NK-92 (cell line): ENCODE measurements around the gene KRTAP4-5.
"Not testable (repeated sequence)": the region's sequence is repeated elsewhere in the genome, so short reads cannot be mapped to it uniquely, and the experiment has no call there.

Experiments used
- DNase-seq: peaks from one replicate; lab custom pipeline; 2025; ENCODE audit not compliant: unreplicated experiment; lab: John Stamatoyannopoulos, UW

The KRTAP4-5 gene

GRCh38 chr17:41147531-41148204 is 2.0 kb downstream of the KRTAP4-5 start:
- no peak for DNase-seq

GRCh38 chr17:41145261-41145660 is 4.4 kb downstream of the KRTAP4-5 start:
- no peak for DNase-seq

DNA sequence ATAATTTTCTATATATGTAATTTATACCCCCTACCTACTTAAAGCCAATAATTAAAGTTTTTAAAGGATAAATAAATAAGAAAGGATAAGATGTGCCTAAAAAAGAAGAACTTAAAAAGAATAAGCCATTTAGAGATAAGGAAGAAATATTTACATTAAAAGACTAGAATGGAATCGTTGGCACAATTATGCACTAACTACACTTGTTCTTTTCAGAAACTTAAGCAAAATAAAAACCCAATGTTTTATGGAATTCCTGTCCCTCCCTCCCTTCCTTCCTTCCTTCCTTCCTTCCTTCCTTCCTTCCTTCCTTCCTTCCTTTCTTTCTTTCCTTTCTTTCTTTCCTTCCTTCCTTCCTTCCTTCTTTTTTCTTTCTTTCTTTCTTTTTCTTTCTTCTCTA is 4.8 kb downstream of the KRTAP4-5 start:
- no peak for DNase-seq

GRCh38 chr17:41141361-41141760 is 8.3 kb downstream of the KRTAP4-5 start:
- no peak for DNase-seq

- DNase-seq, result no peak
Measured at GRCh38 chr17:41140360-41141131, 9.1 kb downstream of the KRTAP4-5 start, which contains the start of gene KRTAP4-6. KRTAP4-6 (minus strand) TSS chr17:41140544; CDS start chr17:41140487, 57 bp downstream.

GRCh38 chr17:41139865-41140264 is 9.8 kb downstream of the KRTAP4-5 start:
- not testable (repeated sequence) for DNase-seq

GRCh38 chr17:41133880-41134735 is 15.5 kb downstream of the KRTAP4-5 start:
- DNase-seq, result no peak

DNA sequence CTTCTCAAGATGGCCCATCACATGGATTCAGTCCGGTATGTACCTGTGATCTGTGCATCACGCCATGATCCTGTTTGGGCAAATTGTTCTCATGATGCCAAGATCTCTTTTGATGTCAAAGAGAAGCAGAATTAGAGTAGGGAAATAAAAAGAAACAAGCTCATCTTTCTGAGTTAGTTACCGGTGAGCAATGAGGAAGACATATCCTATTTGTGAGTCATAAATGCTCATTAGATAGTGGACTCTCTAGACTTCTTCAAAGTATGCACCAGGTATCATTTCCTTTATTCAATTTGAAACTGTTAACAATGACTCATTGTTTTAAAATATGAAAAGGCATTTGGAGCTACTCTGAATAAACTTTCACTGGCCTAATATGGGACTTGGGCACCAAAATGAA is 17.6 kb downstream of the KRTAP4-5 start:
- DNase-seq, result no peak

- DNase-seq, result no peak
Measured at GRCh38 chr17:41127371-41127770, 22.3 kb downstream of the KRTAP4-5 start.

- DNase-seq, result no peak
Measured at GRCh38 chr17:41126412-41126811, 23.2 kb downstream of the KRTAP4-5 start.

DNA sequence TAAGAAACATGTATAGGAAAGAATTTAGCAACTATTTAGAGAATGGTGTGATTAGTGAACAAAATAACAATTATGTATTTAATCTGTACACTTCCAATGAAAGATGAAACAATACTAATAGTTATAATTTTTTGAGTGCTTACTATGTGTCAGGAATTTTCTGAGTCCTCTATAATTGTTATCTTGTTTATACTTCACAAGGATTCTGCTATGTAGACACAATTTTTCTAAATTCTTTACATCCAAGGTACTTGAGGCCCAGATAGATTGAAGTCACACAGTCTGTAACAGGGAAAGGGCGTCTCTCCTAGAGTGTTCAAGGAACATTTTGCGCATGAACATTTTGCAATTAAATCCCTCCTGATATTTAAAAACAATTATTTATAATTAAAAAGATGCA is 24.6 kb downstream of the KRTAP4-5 start:
- no peak for DNase-seq

GRCh38 chr17:41123991-41124371 is 25.6 kb downstream of the KRTAP4-5 start, which contains the start of gene KRTAP4-12:
KRTAP4-12 (minus strand) TSS chr17:41124182; CDS start chr17:41124122, 60 bp downstream.
- DNase-seq, result not testable (repeated sequence)

DNA sequence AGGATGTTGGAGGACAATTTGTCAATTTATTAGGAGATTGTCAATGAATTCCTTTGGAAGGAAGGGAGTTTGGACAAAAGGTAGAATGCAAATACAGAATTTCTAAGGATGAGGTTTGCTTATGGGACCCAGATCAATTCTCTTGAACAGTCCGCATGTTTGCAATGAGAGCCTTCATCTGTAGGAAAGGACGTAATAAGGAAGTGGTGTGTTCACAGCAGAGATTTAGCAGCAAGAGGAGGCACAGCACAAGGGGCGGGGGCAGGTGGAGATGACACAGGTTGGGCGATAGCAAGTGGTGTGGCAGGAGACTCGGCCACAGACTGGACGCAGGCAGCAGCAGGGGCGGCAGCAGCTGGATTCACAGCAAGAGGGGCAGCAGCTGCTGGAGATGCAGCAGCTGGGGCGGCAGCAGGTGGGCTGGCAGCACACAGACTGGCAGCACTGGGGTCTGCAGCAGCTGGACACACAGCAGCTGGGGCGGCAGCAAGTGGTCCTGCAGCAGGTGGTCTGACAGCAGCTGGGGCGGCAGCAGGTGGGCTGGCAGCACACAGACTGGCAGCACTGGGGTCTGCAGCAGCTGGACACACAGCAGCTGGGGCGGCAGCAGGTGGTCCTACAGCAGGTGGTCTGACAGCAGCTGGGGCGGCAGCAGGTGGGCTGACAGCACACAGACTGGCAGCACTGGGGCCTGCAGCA is 26.2 kb downstream of the KRTAP4-5 start:
- not testable (repeated sequence) for DNase-seq

- no peak for DNase-seq
Measured at GRCh38 chr17:41121742-41122141, 27.9 kb downstream of the KRTAP4-5 start.

DNA sequence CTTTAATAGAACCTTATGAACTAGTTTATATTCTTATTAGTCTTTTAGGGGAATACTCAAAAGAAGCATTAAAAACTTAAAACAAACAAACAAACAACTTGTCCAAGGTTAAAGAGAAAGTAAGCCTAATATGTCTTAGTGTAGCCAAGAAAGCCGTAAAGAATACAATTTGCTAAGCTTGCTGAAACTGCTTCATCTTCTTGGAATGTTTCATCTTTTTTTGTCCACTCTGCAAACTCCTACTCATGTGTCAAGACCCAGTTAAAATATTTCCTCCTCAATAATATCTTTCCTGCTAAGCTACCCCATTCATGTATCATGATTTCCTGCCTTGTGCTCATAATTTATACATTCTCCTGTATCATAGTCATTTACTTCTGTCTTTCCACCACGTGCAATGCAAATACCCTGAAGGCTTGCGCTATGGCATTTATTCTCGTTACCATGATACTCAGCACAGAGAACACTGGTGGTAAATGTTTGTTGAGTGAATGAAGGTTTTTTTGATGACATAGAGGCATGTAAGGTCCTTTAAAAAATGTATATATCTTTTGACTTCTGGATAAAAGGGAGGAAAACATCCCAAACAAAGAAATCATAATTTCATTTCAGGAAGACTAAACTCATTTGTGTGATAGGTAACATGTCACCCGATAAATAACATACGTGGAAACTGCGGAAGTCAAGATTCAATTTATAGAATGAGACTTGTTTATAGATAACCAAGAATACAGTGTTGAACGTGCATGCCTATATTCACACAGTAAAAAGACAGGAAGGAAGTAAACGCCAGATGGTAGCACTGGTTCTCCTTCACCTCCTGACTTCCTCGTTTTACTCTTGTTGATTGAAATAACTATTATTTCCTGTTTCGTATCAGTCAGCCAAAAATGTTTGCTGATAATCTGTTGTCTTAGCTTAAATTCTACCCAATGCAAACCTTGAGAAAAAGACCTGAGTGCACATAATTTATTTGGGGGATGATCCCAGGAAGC is 29.6 kb downstream of the KRTAP4-5 start:
- not testable (repeated sequence) for DNase-seq

DNA sequence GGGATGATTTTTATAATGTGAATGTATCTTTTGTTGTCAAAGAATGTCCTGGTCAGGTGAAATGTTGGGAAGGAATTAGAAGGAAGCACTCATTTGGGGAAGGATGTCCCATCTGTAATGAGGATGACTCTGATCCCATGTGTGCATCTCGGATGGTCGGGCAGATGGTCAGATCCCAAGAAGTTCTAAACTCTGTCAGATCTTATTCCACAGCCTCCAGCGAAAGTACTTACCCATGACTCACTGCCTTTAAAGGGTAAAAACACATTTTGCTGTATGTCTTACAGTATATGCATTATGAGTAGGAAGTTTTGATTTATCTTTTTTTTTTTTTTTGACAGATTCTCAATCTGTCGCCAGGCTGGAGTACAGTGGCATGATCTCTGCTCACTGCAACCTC is 30.9 kb downstream of the KRTAP4-5 start:
- DNase-seq, result no peak

- not testable (repeated sequence) for DNase-seq
Measured at GRCh38 chr17:41117846-41118386, 31.7 kb downstream of the KRTAP4-5 start, which contains the start of gene KRTAP4-11. KRTAP4-11 (minus strand) TSS chr17:41118373; CDS start chr17:41118315, 58 bp downstream.

GRCh38 chr17:41116297-41116696 is 33.3 kb downstream of the KRTAP4-5 start:
- no peak for DNase-seq
